ENCODE results near the gene GMCL2.

GRCh38 chr5:178187014-178187413 lies at the start of gene GMCL2:
- no peak for TF ChIP-seq MXI1 (IDR thresholded peaks at IDR 0.05; ENCODE audit: low read depth, low read length)
- no peak for TF ChIP-seq AFF4 (CRISPR knock-in tag; IDR thresholded peaks at IDR 0.05)
- TF ChIP-seq EP300 (IDR thresholded peaks at IDR 0.05; ENCODE audit: low read length) = no peak
- no peak for TF ChIP-seq HCFC1 (IDR thresholded peaks at IDR 0.05; ENCODE audit: low read depth, low read length)
- no peak for TF ChIP-seq POLR2AphosphoS5 (IDR thresholded peaks at IDR 0.05; ENCODE audit: control insufficient read depth, insufficient read depth, low read depth, low read length)
- no peak for TF ChIP-seq CEBPG (CRISPR knock-in tag; IDR thresholded peaks at IDR 0.05)
- TF ChIP-seq CEBPG (tag; conservative IDR thresholded peaks at IDR 0.05 in 1 of 2, IDR thresholded peaks at IDR 0.05 in 1 of 2) = no peak
- TF ChIP-seq CTCF (IDR thresholded peaks at IDR 0.05 in 2 of 3, conservative IDR thresholded peaks at IDR 0.05 in 1 of 3; ENCODE audit: insufficient read depth in 2 of 3, low read depth in 1 of 3, low read length in 3 of 3) = no peak
- TF ChIP-seq ZNF274 (IDR thresholded peaks at IDR 0.05; ENCODE audit: borderline replicate concordance, low read depth, low read length) = no peak

Measured in K562 (cell line).